ENCODE data around the gene LILRA5. TPM values are rescaled to one million over a fixed set of nuclear protein-coding genes. Genes with fewer than 3 reads are reported as not detected.

LILRA5 gene
- total and polyA plus RNA-seq, 2 of the 4 experiments (the other 2 are of a cell fraction): not detected

DNA sequence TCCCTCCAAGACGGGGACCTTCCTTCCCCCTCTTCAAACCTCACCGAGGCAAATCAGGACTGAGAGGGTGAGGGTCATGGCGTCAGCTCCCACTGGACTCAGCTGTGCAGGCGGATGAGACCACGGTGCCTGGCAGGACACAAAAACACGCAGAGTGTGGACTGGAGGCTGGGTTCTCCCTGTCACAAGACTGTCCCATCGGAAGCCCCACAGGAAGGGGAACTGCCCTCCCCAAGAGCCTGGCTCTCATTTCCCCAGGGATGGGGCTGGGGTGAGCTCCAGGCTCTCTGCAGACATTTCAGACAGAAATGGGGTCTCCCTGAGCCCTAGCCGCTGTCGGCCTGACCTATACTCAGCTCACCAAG, 55.9 kb downstream of the LILRA5 start, which contains the start of gene LILRB5:
LILRB5 (minus strand) TSS at position 158 of the 365 bp plus-strand sequence; CDS start at position 78, 80 bp downstream.
- dilution Hi-C loops (cut with HindIII; ENCODE audit: low sequenced_read_pairs, unreplicated experiment) (no loop called here), in situ Hi-C loops (cut with MboI; ENCODE audit: low sequenced_read_pairs) (no loop called here), intact Hi-C loops (cut with micrococcal nuclease) (no loop called here)
- no peak within 1 kb of the TSS for H2BK15ac ChIP-seq (ENCODE audit: low read depth, low read length)
- H3K9me3 ChIP-seq (ENCODE audit: control insufficient read depth, insufficient read depth, low read length): no peaks in the 10 kb centered on the region
- H4K20me1 ChIP-seq (ENCODE audit: insufficient read depth, low read length): no peaks in the 10 kb centered on the region
- H2AK9ac ChIP-seq (replicated peaks; ENCODE audit: low read depth, low read length, poor library complexity): no peak within 1 kb of the TSS
- BruUV-seq (replicated peaks): no TSS peak
- no peak within 1 kb of the TSS for H3K4me3 ChIP-seq (ENCODE audit: insufficient read depth, low read depth, low read length)
- ChIA-PET CTCF (no interaction called here), POLR2A (ENCODE audit: unreplicated experiment) (no interaction called here)
- H3K36me3 ChIP-seq (ENCODE audit: control insufficient read depth, insufficient read depth, low read length): no peaks in the 10 kb centered on the region
- ATAC-seq (ENCODE audit: low read depth) (no peak), DNase-seq (no peak)
- H4K91ac ChIP-seq (ENCODE audit: insufficient read depth, low read depth, low read length): no peak within 1 kb of the TSS
- H2AFZ ChIP-seq (replicated peaks; ENCODE audit: low read length, poor library complexity): peak within 1 kb of the TSS; percentile 21
- no peak within 1 kb of the TSS for H3K27ac ChIP-seq (ENCODE audit: insufficient read depth, low read length)
- H3K18ac ChIP-seq (ENCODE audit: low read depth, low read length): no peak within 1 kb of the TSS
- H4K8ac ChIP-seq (ENCODE audit: low read depth in 2 of 2, low read length in 2 of 2): no peak within 1 kb of the TSS
- H2BK20ac ChIP-seq (ENCODE audit: low read depth, low read length): no peak within 1 kb of the TSS
- H2BK120ac ChIP-seq (ENCODE audit: low read depth, low read length): no peak within 1 kb of the TSS
- H3K9me1 ChIP-seq (ENCODE audit: insufficient read depth, low read length): no peaks in the 10 kb centered on the region
- no peak within 1 kb of the TSS for H3K14ac ChIP-seq (replicated peaks; ENCODE audit: low read depth, low read length)
- no peak within 1 kb of the TSS for H3K4ac ChIP-seq (ENCODE audit: low read depth, low read length)
- WGBS, 2 experiments (ENCODE audit: extremely low coverage in 2 of 2, insufficient read length in 1 of 2): 62% methylated on average over 5 of the region's 9 CpGs; no CpG with 5 or more reads in 1 of the 2 experiments
- no peaks in the 10 kb centered on the region for H3K79me1 ChIP-seq (ENCODE audit: low read depth in 1 of 2, low read length in 2 of 2)
- no peak within 1 kb of the TSS for H3K9ac ChIP-seq (ENCODE audit: low read depth, low read length)
- no peak within 1 kb of the TSS for H4K5ac ChIP-seq (ENCODE audit: low read depth, low read length)
- no peak within 1 kb of the TSS for H3K56ac ChIP-seq (ENCODE audit: extremely low read depth, insufficient read depth, low read length)
- H3K4me1 ChIP-seq (ENCODE audit: control insufficient read depth, insufficient read depth, low read length): no peaks in the 10 kb centered on the region
- no peak within 1 kb of the TSS for H2AK5ac ChIP-seq (ENCODE audit: low read depth, low read length)
- TF ChIP-seq, protein P1, sequence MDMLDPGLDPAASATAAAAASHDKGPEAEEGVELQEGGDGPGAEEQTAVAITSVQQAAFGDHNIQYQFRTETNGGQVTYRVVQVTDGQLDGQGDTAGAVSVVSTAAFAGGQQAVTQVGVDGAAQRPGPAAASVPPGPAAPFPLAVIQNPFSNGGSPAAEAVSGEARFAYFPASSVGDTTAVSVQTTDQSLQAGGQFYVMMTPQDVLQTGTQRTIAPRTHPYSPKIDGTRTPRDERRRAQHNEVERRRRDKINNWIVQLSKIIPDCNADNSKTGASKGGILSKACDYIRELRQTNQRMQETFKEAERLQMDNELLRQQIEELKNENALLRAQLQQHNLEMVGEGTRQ (IDR thresholded peaks at IDR 0.05; ENCODE audit: low read depth, low read length): no peak
- TF ChIP-seq MAZ (IDR thresholded peaks at IDR 0.05; ENCODE audit: borderline replicate concordance, low read depth, low read length): no peak
- TF ChIP-seq, protein P2, sequence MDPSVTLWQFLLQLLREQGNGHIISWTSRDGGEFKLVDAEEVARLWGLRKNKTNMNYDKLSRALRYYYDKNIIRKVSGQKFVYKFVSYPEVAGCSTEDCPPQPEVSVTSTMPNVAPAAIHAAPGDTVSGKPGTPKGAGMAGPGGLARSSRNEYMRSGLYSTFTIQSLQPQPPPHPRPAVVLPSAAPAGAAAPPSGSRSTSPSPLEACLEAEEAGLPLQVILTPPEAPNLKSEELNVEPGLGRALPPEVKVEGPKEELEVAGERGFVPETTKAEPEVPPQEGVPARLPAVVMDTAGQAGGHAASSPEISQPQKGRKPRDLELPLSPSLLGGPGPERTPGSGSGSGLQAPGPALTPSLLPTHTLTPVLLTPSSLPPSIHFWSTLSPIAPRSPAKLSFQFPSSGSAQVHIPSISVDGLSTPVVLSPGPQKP (IDR thresholded peaks at IDR 0.05; ENCODE audit: borderline replicate concordance, low read depth, low read length): no peak
- TF ChIP-seq POLR2A (IDR thresholded peaks at IDR 0.05; ENCODE audit: low read depth, low read length): no peak
- no peak for TF ChIP-seq MAFK (IDR thresholded peaks at IDR 0.05; ENCODE audit: low read depth, low read length)
- no peak for TF ChIP-seq NFE2L2 (IDR thresholded peaks at IDR 0.05; ENCODE audit: low read depth, low read length)
- no peak for TF ChIP-seq BHLHE40 (IDR thresholded peaks at IDR 0.05; ENCODE audit: low read depth, low read length)
- TF ChIP-seq, protein P3, sequence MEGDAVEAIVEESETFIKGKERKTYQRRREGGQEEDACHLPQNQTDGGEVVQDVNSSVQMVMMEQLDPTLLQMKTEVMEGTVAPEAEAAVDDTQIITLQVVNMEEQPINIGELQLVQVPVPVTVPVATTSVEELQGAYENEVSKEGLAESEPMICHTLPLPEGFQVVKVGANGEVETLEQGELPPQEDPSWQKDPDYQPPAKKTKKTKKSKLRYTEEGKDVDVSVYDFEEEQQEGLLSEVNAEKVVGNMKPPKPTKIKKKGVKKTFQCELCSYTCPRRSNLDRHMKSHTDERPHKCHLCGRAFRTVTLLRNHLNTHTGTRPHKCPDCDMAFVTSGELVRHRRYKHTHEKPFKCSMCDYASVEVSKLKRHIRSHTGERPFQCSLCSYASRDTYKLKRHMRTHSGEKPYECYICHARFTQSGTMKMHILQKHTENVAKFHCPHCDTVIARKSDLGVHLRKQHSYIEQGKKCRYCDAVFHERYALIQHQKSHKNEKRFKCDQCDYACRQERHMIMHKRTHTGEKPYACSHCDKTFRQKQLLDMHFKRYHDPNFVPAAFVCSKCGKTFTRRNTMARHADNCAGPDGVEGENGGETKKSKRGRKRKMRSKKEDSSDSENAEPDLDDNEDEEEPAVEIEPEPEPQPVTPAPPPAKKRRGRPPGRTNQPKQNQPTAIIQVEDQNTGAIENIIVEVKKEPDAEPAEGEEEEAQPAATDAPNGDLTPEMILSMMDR (conservative IDR thresholded peaks at IDR 0.05; ENCODE audit: low read depth, low read length): no peak
- TF ChIP-seq RAD21 (IDR thresholded peaks at IDR 0.05; ENCODE audit: low read length): no peak
- no peak for TF ChIP-seq FOS (IDR thresholded peaks at IDR 0.05; ENCODE audit: low read depth, low read length)
- TF ChIP-seq RFX5 (IDR thresholded peaks at IDR 0.05; ENCODE audit: low read depth, low read length): no peak
- no peak for TF ChIP-seq RCOR1 (IDR thresholded peaks at IDR 0.05; ENCODE audit: insufficient replicate concordance, low read length)
- TF ChIP-seq SMC3 (IDR thresholded peaks at IDR 0.05; ENCODE audit: low read depth, low read length): no peak
- TF ChIP-seq CHD1 (IDR thresholded peaks at IDR 0.05; ENCODE audit: low read depth, low read length): no peak
- TF ChIP-seq CEBPB (IDR thresholded peaks at IDR 0.05; ENCODE audit: low read depth, low read length): no peak
- TF ChIP-seq MXI1 (IDR thresholded peaks at IDR 0.05; ENCODE audit: borderline replicate concordance, low read depth, low read length): no peak
- peaks cover 22% of the 10 kb centered on the region for H3K27me3 ChIP-seq (ENCODE audit: control insufficient read depth, insufficient read depth, low read length)
- no peak within 1 kb of the TSS for H2BK5ac ChIP-seq (ENCODE audit: low read depth, low read length, poor library complexity, severe bottlenecking)
- no peak within 1 kb of the TSS for H3K4me2 ChIP-seq (ENCODE audit: low read depth, low read length)
- no peak within 1 kb of the TSS for H3K23ac ChIP-seq (ENCODE audit: low read depth, low read length)

Data from IMR-90 (cell line).